Psoas muscle (tissue), 8 donors: ENCODE data around the gene ELF5. TPM values are rescaled to one million over a fixed set of nuclear protein-coding genes. Genes with fewer than 3 reads are reported as not detected.

Experiments used
- ATAC-seq, 4 donors: fragments of 200-7000 bp; cut with Tn5 transposase; one replicate each; pipeline ENCODE4 v1.9.1; 2020; ENCODE audit warnings: moderate library complexity in 3 of 4, mild to moderate bottlenecking in 2 of 4
- DNase-seq, 2 donors: peaks; one replicate each; pipeline ENCODE4 v3.0.0-alpha.2; 2020
- H3K27ac ChIP-seq: fragments of 200-600 bp; one replicate; pipeline ENCODE4 v1.8.0; 2022
- H3K27me3 ChIP-seq, 3 donors: fragments of 200-600 bp in 1 of 3; one replicate each; pipeline versions ENCODE4 v1.6.1 to v1.8.0; 2013 to 2022; ENCODE audit warnings: low read length in 2 of 3, mild to moderate bottlenecking in 2 of 3, moderate library complexity in 1 of 3; ENCODE audit not compliant: insufficient read depth in 3 of 3
- H3K36me3 ChIP-seq, 2 donors: fragments of 200-600 bp in 1 of 2; one replicate each; pipeline versions ENCODE4 v1.6.1 to v1.8.0; 2013 to 2022; ENCODE audit warnings: low read depth in 1 of 2, mild to moderate bottlenecking in 1 of 2, moderate library complexity in 1 of 2; ENCODE audit not compliant: insufficient read depth in 1 of 2
- H3K4me1 ChIP-seq: fragments of 200-600 bp; one replicate; pipeline ENCODE4 v1.8.0; 2022
- H3K4me3 ChIP-seq: fragments of 200-600 bp; one replicate; pipeline ENCODE4 v1.8.0; 2022; ENCODE audit warnings: mild to moderate bottlenecking
- H3K9me3 ChIP-seq: fragments of 200-600 bp; one replicate; pipeline ENCODE4 v1.8.0; 2022
- WGBS, 3 donors: extraction: QIAGEN DNeasy Blood & Tissue Kit; methylation state at CpG; one replicate each; pipeline versions ENCODE4 v1.1.6 to v1.1.7; 2013; 5-methylcytosine and 5-hydroxymethylcytosine counted together
- intact Hi-C, 2 donors: fragments of 100-400 bp; cut with DNase I; formaldehyde crosslinking; loops; one replicate each; pipeline versions ENCODE4 v1.11.0 to v1.14.2; 2022
- polyA plus RNA-seq, 3 donors: library from polyadenylated mRNA; stranded (reverse); fragments of 200-250 nt; gene quantifications; one replicate each; pipeline ENCODE4 v1.2.3, GENCODE V29; 2013
- total RNA-seq, 4 donors: library from RNA; stranded (reverse); fragmentation: NEBNext Ultra II Directional in 2 of 4; extraction: Animal tissue kit (Norgen Biotek cat#: 25700) in 2 of 4; gene quantifications; one replicate each; pipeline versions ENCODE4 v1.2.1 to v1.2.4, GENCODE V29; 2021 to 2023
- TF ChIP-seq, protein P1 (sequence below): fragments of 200-600 bp; IDR thresholded peaks from one replicate; pipeline ENCODE4 v1.8.0; 2022; ENCODE audit warnings: antibody characterized with exemption
- donor health status: healthy with polysubstance abuse.
- donor health status: DM: no; HTN: no; CAD: no; lungs with moderate emphysema.
- donor health status: Bipolar disorder and iron deficiency.
- donor health status: healthy.
- donor health status: DM: yes; HTN: yes; CAD: no.
- donor health status: DM: no; HTN: no; CAD: no.
- donor health status: DM: no; HTN: no; CAD: no.
- donor health status: DM: yes; HTN: yes; CAD: no.

Gene ELF5
- total and polyA plus RNA-seq, 7 donors = 0.01 TPM; not detected in 6

DNA sequence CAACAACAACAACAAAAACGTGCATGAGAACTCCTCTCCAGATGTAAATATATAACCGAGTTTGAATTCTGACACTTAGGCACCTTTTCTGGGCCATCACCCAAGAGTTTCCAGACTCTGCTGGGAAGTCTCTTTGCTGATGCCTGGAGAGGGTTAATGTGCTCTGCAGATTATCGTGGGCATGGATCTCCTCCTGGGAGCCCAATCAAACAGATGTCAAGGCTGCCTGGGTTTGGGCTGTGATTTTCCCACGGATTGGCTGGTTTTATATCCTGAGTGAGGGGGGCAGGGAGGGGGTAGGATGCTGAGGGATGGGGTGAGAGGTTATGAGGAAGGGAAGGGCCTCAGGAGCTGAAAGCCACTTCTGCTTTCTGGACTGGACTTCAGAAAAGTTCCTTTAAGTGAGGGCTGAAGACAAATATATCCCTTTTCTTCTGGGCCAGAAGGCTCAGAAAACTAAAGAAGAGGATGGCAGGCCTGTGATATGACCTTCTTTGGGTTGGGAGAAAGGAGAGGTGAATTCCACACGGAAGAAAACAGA lies 4.2 kb downstream of the ELF5 start:
- Histone ChIP-seq H3K27ac (no peak overlapping the region), H3K9me3 (no peaks in the 10 kb centered on the region), H3K4me3 (no peak overlapping the region), H3K27me3 (no peaks in the 10 kb centered on the region), H3K4me1 (no peaks in the 10 kb centered on the region), H3K36me3 (no peaks in the 10 kb centered on the region)
- ATAC-seq = no peak
- WGBS, 3 donors = 28 to 37% (median 31%) methylated on average over 5 of the region's 5 CpGs
- TF ChIP-seq, protein P1, sequence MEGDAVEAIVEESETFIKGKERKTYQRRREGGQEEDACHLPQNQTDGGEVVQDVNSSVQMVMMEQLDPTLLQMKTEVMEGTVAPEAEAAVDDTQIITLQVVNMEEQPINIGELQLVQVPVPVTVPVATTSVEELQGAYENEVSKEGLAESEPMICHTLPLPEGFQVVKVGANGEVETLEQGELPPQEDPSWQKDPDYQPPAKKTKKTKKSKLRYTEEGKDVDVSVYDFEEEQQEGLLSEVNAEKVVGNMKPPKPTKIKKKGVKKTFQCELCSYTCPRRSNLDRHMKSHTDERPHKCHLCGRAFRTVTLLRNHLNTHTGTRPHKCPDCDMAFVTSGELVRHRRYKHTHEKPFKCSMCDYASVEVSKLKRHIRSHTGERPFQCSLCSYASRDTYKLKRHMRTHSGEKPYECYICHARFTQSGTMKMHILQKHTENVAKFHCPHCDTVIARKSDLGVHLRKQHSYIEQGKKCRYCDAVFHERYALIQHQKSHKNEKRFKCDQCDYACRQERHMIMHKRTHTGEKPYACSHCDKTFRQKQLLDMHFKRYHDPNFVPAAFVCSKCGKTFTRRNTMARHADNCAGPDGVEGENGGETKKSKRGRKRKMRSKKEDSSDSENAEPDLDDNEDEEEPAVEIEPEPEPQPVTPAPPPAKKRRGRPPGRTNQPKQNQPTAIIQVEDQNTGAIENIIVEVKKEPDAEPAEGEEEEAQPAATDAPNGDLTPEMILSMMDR = no peak
- intact Hi-C loops = no loop called here
- DNase-seq = no peak

DNA sequence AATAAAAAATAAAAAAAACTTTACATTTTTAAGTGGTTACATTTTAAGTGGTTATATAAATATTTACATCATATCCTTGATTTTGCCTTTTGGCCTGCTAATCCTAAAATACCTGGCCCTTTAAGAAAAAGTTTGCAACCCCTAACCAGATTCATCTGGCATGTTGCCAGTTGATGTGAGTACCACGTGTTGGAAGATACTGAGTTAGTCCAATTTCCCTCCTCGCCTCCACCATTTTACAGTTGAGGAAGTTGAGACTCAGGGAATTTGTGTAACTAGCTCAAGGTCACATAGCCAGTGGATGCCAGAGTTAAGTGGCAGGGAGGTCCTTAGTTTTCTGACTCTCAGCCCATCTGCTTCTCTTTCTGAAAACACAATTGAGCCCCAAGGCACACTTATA lies 5.1 kb downstream of the ELF5 start:
- Histone ChIP-seq H3K36me3 (no peaks in the 10 kb centered on the region), H3K27me3 (no peaks in the 10 kb centered on the region), H3K4me1 (no peaks in the 10 kb centered on the region), H3K9me3 (no peaks in the 10 kb centered on the region), H3K27ac (no peak overlapping the region), H3K4me3 (no peak overlapping the region)
- no peak for DNase-seq
- TF ChIP-seq, protein P1 = no peak
- intact Hi-C loops = no loop called here
- 38 to 44% (median 39%) methylated on average over 2 of the region's 2 CpGs for WGBS, 3 donors
- no peak for ATAC-seq

DNA sequence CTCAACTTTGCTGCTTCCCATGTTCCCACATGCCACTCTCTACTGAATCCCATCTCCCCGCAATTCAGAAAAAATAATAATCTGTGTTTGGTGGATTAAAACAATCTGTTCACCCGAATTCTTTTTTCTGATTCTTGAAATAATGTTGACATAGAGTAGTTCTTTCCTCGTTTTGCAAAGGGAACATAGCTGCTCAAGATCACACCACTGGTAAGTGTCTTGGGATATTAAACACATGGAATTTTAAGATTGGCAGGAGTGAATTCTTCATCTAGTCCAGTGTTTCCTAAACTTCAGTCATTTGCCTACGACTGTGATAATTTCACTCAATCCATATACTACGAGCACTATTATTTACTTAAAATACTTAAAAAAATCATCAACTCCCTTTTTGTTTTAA lies 6.0 kb downstream of the ELF5 start:
- Histone ChIP-seq H3K27ac (no peak overlapping the region), H3K36me3 (no peaks in the 10 kb centered on the region), H3K9me3 (no peaks in the 10 kb centered on the region), H3K4me3 (no peak overlapping the region), H3K4me1 (no peaks in the 10 kb centered on the region), H3K27me3 (no peaks in the 10 kb centered on the region)
- TF ChIP-seq, protein P1 = no peak
- 80 to 91% (median 85%) methylated on average over 5 of the region's 5 CpGs for WGBS, 3 donors
- intact Hi-C loops = no loop called here
- no peak for DNase-seq
- ATAC-seq = no peak

DNA sequence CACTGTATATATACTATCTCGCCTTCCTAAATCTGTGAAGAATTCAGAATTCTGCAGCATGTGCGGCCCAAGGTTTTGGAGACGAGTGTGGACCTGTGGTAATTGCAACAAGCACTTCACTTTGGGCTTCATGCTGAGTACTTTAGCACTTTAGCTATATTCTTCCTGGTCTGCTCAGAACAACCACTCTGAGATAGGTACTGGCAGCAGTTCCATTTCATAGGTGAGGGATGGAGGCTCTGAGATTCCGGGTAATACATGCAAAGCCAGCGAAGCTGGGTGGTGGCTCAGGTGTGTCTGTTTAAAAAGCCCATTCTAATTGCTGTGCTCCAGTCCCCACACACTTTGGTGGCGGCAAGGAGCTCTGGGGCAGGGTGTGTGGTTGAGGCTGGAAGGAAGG lies 6.4 kb downstream of the ELF5 start:
- H3K36me3 ChIP-seq = no peaks in the 10 kb centered on the region
- no peak overlapping the region for H3K27ac ChIP-seq
- no peak overlapping the region for H3K4me3 ChIP-seq
- WGBS, 3 donors = 76 to 96% (median 94%) methylated on average over 6 of the region's 6 CpGs
- no peaks in the 10 kb centered on the region for H3K9me3 ChIP-seq
- TF ChIP-seq, protein P1 = no peak
- no peaks in the 10 kb centered on the region for H3K27me3 ChIP-seq
- ATAC-seq (no peak), DNase-seq (no peak)
- intact Hi-C loops = no loop called here
- H3K4me1 ChIP-seq = no peaks in the 10 kb centered on the region

DNA sequence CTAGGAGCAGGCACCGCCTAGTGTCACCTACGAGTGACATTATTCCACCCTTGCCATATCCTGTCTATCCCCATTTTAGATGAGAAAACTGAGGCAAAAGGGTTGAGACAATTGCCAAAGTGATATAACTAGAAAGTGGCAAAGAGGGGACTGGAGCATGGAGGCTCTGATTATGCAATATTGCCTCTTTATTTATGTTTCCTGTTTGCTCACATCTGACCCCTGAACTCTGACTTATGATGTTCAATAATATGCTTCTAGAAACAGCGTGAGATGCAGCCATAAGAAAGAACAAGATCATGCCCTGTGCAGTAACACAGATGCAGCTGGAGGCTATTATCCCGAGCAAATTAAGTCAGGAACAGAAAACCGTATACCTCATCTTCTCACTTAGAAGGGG lies 7.7 kb downstream of the ELF5 start:
- TF ChIP-seq, protein P1 = no peak
- Histone ChIP-seq H3K27ac (no peak overlapping the region), H3K27me3 (no peaks in the 10 kb centered on the region), H3K4me1 (no peaks in the 10 kb centered on the region), H3K4me3 (no peak overlapping the region), H3K36me3 (no peaks in the 10 kb centered on the region), H3K9me3 (no peaks in the 10 kb centered on the region)
- WGBS, 3 donors = 62 to 76% (median 75%) methylated on average over 5 of the region's 5 CpGs
- no peak for ATAC-seq
- no peak for DNase-seq
- intact Hi-C loops = no loop called here
